Right forelimb (tissue), 1 donor: ENCODE data around the gene KRT12.

Source experiments
- DNase-seq: peaks from one replicate; pipeline ENCODE4 v3.0.0-alpha.2; 2018

Gene KRT12

DNA sequence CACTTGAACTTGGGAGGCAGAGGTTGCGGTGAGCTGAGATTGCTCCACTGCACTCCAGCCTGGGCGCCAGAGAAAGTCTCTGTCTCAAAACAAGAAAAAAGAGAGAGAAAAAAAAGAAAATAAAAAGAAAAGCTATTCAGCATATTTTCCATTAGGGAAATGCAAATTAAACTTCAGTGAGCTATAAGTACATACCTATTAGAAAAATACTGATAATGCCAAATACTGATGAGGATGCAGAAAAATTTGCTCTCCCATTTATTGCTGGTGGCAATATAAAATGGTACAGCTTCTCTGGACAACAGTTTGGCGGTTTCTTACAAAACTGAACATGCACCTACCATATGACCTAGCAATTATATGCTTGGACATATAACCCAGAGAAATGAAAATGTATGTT is 54.4 kb downstream of the KRT12 start:
- DNase-seq: no peak
